Measurements from ENCODE around the gene CSGALNACT2. TPM values are rescaled to one million over a fixed set of nuclear protein-coding genes. Genes with fewer than 3 reads are reported as not detected.

CSGALNACT2 gene
- total and polyA plus RNA-seq, 2 experiments from 2014 or later, result 17.4 to 27.8 TPM

DNA sequence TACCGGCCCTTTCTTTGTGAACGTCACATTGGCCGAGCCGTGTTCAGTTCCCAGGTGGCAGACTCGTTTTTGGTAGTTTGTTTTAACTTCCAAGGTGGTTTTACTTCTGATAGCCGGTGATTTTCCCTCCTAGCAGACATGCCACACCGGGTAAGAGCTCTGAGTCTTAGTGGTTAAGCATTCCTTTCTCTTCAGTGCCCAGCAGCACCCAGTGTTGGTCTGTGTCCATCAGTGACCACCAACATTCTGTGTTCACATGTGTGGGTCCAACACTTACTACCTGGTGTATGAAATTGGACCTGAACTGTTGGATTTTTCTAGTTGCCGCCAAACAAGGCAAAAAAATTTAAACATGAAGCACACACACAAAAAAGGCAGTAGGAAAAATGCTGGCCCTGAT lies 9.9 kb upstream of the CSGALNACT2 start:
- WGBS, 2 experiments (ENCODE audit: low coverage in 1 of 2, low lambda C conversion rate in 2 of 2, missing lambda C conversion rate in 2 of 2), result 84 to 92% methylated on average over 8 of the region's 8 CpGs

DNA sequence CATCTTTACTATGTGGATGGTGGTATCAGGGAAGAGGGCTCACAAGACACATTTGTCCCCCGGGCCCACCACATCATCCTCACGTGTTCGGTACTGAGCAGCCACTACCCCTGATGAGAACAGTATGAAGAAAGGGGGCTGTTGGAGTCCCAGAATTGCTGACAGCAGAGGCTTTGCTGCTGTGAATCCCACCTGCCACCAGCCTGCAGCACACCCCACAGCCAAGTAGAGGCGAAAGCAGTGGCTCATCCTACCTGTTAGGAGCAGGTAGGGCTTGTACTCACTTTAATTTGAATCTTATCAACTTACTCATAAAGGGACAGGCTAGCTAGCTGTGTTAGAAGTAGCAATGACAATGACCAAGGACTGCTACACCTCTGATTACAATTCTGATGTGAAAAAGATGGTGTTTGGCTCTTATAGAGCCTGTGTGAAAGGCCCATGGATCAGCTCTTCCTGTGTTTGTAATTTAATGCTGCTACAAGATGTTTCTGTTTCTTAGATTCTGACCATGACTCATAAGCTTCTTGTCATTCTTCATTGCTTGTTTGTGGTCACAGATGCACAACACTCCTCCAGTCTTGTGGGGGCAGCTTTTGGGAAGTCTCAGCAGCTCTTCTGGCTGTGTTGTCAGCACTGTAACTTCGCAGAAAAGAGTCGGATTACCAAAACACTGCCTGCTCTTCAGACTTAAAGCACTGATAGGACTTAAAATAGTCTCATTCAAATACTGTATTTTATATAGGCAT lies 9.1 kb upstream of the CSGALNACT2 start:
- no peaks in the 10 kb centered on the region for H3K9me3 ChIP-seq (ENCODE audit: low read depth)
- no peaks in the 10 kb centered on the region for H3K36me3 ChIP-seq (ENCODE audit: low read depth)
- H3K4me2 ChIP-seq (ENCODE audit: unreplicated experiment), result peak overlapping the region; percentile 56
- peaks cover 16% of the 10 kb centered on the region for H3K4me1 ChIP-seq (ENCODE audit: insufficient read depth)
- H3K79me2 ChIP-seq (ENCODE audit: insufficient read depth), result no peaks in the 10 kb centered on the region
- peak overlapping the region; percentile 34; the same call in 1 of the 2 replicates for H2AFZ ChIP-seq
- WGBS, 2 experiments (ENCODE audit: low coverage in 1 of 2, low lambda C conversion rate in 2 of 2, missing lambda C conversion rate in 2 of 2), result 64 to 66% methylated on average over 6 of the region's 6 CpGs
- H3K4me3 ChIP-seq, result no peak overlapping the region
- in situ Hi-C loops (cut with MboI), result no loop called here
- TF ChIP-seq EZH2phosphoT487 (IDR thresholded peaks at IDR 0.05; ENCODE audit: insufficient read depth, low read depth), result no peak
- no peak for TF ChIP-seq EZH2 (IDR thresholded peaks at IDR 0.05; ENCODE audit: insufficient read depth, poor library complexity, severe bottlenecking)
- H3K9me2 ChIP-seq (ENCODE audit: insufficient read depth), result no peaks in the 10 kb centered on the region
- peak; percentile 96 for DNase-seq
- H3K9ac ChIP-seq, result 0 out of 2 replicates have a peak overlapping the region, but pooled peaks have one; percentile 32
- no peaks in the 10 kb centered on the region for H4K20me1 ChIP-seq (ENCODE audit: insufficient read depth)
- peak overlapping the region; percentile 64 for H3K27ac ChIP-seq
- peaks cover 11% of the 10 kb centered on the region for H3F3A ChIP-seq (ENCODE audit: insufficient read depth)
- no peaks in the 10 kb centered on the region for H3K27me3 ChIP-seq (replicated peaks; ENCODE audit: insufficient read depth)

More for the DNA sequence above, 9.9 kb upstream of the CSGALNACT2 start:
- in situ Hi-C loops (cut with MboI), result no loop called here
- H3K79me2 ChIP-seq (ENCODE audit: insufficient read depth), result no peaks in the 10 kb centered on the region
- no peak overlapping the region for H3K4me2 ChIP-seq (ENCODE audit: unreplicated experiment)
- no peak overlapping the region for H2AFZ ChIP-seq
- H4K20me1 ChIP-seq (ENCODE audit: insufficient read depth), result no peaks in the 10 kb centered on the region
- H3K27me3 ChIP-seq (replicated peaks; ENCODE audit: insufficient read depth), result no peaks in the 10 kb centered on the region; the same call in 1 of the 2 replicates
- H3K27ac ChIP-seq, result no peak overlapping the region
- no peak for TF ChIP-seq EZH2phosphoT487 (IDR thresholded peaks at IDR 0.05; ENCODE audit: insufficient read depth, low read depth)
- TF ChIP-seq EZH2 (IDR thresholded peaks at IDR 0.05; ENCODE audit: insufficient read depth, poor library complexity, severe bottlenecking), result no peak
- peaks cover 11% of the 10 kb centered on the region for H3F3A ChIP-seq (ENCODE audit: insufficient read depth)
- no peak overlapping the region for H3K9ac ChIP-seq
- no peaks in the 10 kb centered on the region for H3K9me3 ChIP-seq (ENCODE audit: low read depth)
- no peaks in the 10 kb centered on the region for H3K9me2 ChIP-seq (ENCODE audit: insufficient read depth)
- H3K4me3 ChIP-seq, result no peak overlapping the region
- H3K36me3 ChIP-seq (ENCODE audit: low read depth), result no peaks in the 10 kb centered on the region
- DNase-seq, result no peak
- H3K4me1 ChIP-seq (ENCODE audit: insufficient read depth), result peaks cover 16% of the 10 kb centered on the region

DNA sequence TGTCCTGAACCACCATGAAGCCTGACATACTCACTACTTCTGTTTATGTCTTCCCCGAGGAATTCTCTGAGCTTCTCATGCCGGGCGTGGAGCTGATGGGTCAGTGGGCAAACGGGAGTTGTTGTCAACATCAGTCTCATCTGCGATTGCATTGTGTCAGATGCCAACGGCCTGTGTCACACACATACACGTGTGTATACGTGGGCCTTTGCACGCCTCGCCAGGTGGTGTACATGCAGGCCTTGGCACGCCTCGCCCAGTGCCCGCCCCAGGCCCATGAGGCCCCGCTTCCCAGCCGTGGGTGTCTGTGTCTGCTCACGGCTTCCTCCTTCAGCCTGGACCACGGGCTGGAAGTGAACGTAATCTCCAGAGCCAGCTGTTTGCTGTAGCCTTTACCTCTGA lies 7.5 kb upstream of the CSGALNACT2 start:
- peaks cover 11% of the 10 kb centered on the region for H3F3A ChIP-seq (ENCODE audit: insufficient read depth)
- H3K36me3 ChIP-seq (ENCODE audit: low read depth), result no peaks in the 10 kb centered on the region
- TF ChIP-seq EZH2 (IDR thresholded peaks at IDR 0.05; ENCODE audit: insufficient read depth, poor library complexity, severe bottlenecking) (no peak), EZH2phosphoT487 (IDR thresholded peaks at IDR 0.05; ENCODE audit: insufficient read depth, low read depth) (no peak)
- no peaks in the 10 kb centered on the region for H3K9me2 ChIP-seq (ENCODE audit: insufficient read depth)
- H2AFZ ChIP-seq, result no peak overlapping the region
- 84 to 90% methylated on average over 10 to 18 of the region's 18 CpGs for WGBS, 2 experiments (ENCODE audit: low coverage in 1 of 2, low lambda C conversion rate in 2 of 2, missing lambda C conversion rate in 2 of 2)
- no peak for DNase-seq
- no peak overlapping the region for H3K4me3 ChIP-seq
- H3K9me3 ChIP-seq (ENCODE audit: low read depth), result no peaks in the 10 kb centered on the region
- in situ Hi-C loops (cut with MboI), result no loop called here
- H3K79me2 ChIP-seq (ENCODE audit: insufficient read depth), result no peaks in the 10 kb centered on the region
- H3K27me3 ChIP-seq (replicated peaks; ENCODE audit: insufficient read depth), result no peaks in the 10 kb centered on the region
- H3K27ac ChIP-seq, result no peak overlapping the region
- no peak overlapping the region for H3K4me2 ChIP-seq (ENCODE audit: unreplicated experiment)
- H3K4me1 ChIP-seq (ENCODE audit: insufficient read depth), result peaks cover 16% of the 10 kb centered on the region
- no peak overlapping the region for H3K9ac ChIP-seq
- H4K20me1 ChIP-seq (ENCODE audit: insufficient read depth), result no peaks in the 10 kb centered on the region

DNA sequence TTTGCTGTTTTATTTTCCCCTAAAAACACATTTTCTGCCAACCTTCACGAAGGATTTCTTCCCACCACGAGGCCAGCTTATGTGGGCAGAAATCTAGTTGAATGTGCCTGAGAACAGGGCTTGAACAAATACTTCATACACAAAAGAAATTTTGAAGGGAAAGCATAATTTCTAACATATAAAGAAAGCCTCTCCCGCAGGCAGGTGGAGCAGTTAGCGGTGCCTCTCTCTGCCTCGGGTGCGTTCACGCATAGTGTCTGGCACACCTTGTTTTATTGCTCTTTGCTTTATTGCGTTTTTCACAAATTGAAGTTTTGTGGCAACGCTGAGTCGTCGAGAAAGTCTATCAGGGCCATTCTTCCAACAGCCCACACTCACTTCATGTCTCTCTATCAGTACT lies 7.0 kb upstream of the CSGALNACT2 start:
- H3K79me2 ChIP-seq (ENCODE audit: insufficient read depth), result peaks cover under 1% of the 10 kb centered on the region; the same call in 1 of the 2 replicates
- no peaks in the 10 kb centered on the region for H3K9me3 ChIP-seq (ENCODE audit: low read depth)
- in situ Hi-C loops (cut with MboI), result no loop called here

More for the DNA sequence above, 7.0 kb upstream of the CSGALNACT2 start:
- H3K9ac ChIP-seq, result no peak overlapping the region
- no peak overlapping the region for H3K4me3 ChIP-seq
- no peak for TF ChIP-seq EZH2phosphoT487 (IDR thresholded peaks at IDR 0.05; ENCODE audit: insufficient read depth, low read depth)
- TF ChIP-seq EZH2 (IDR thresholded peaks at IDR 0.05; ENCODE audit: insufficient read depth, poor library complexity, severe bottlenecking), result no peak
- no peaks in the 10 kb centered on the region for H3K36me3 ChIP-seq (ENCODE audit: low read depth)
- H3K4me2 ChIP-seq (ENCODE audit: unreplicated experiment), result no peak overlapping the region
- no peak overlapping the region for H3K27ac ChIP-seq
- peaks cover 16% of the 10 kb centered on the region for H3K4me1 ChIP-seq (ENCODE audit: insufficient read depth)
- no peaks in the 10 kb centered on the region for H4K20me1 ChIP-seq (ENCODE audit: insufficient read depth)
- no peaks in the 10 kb centered on the region for H3K9me2 ChIP-seq (ENCODE audit: insufficient read depth)
- DNase-seq, result no peak
- peaks cover 11% of the 10 kb centered on the region for H3F3A ChIP-seq (ENCODE audit: insufficient read depth)
- WGBS, 2 experiments (ENCODE audit: low coverage in 1 of 2, low lambda C conversion rate in 2 of 2, missing lambda C conversion rate in 2 of 2), result 92 to 95% methylated on average over 11 of the region's 11 CpGs
- H3K27me3 ChIP-seq (replicated peaks; ENCODE audit: insufficient read depth), result no peaks in the 10 kb centered on the region
- H2AFZ ChIP-seq, result no peak overlapping the region

Data from GM23248 (cell line).